HG02642 (cell line): Measurements from ENCODE around the gene PLAC9.
"Not testable (repeated sequence)": the region's sequence is repeated elsewhere in the genome, so short reads cannot be mapped to it uniquely, and the experiment has no call there.

ENCODE experiments used
- ATAC-seq: cut with Tn5 transposase; IDR thresholded peaks from one replicate; pipeline ENCODE4 v1.9.1; 2021; ENCODE audit warnings: mild to moderate bottlenecking; ENCODE audit not compliant: unreplicated experiment, poor library complexity

The PLAC9 gene

GRCh38 chr10:80137031-80137862, 4.7 kb downstream of the PLAC9 start:
- ATAC-seq, result no peak

GRCh38 chr10:80137920-80138319, 5.4 kb downstream of the PLAC9 start:
- no peak for ATAC-seq

GRCh38 chr10:80139265-80139664, 6.7 kb downstream of the PLAC9 start:
- no peak for ATAC-seq

- no peak for ATAC-seq
Observed at GRCh38 chr10:80140251-80140650, 7.7 kb downstream of the PLAC9 start.

- no peak for ATAC-seq
Observed at GRCh38 chr10:80141696-80142460, 9.3 kb downstream of the PLAC9 start.

- peak; percentile 70 for ATAC-seq
Observed at GRCh38 chr10:80144067-80144695, 11.7 kb downstream of the PLAC9 start.

- peak; percentile 37 for ATAC-seq
Observed at GRCh38 chr10:80144696-80145131, 12.2 kb downstream of the PLAC9 start.

- not testable (repeated sequence) for ATAC-seq
Observed at GRCh38 chr10:80145406-80146308, 13.1 kb downstream of the PLAC9 start.

- no peak for ATAC-seq
Observed at GRCh38 chr10:80146918-80147317, 14.4 kb downstream of the PLAC9 start.

GRCh38 chr10:80148166-80148805, 15.8 kb downstream of the PLAC9 start:
- no peak for ATAC-seq

GRCh38 chr10:80149123-80149522, 16.6 kb downstream of the PLAC9 start:
- ATAC-seq, result no peak

GRCh38 chr10:80150172-80150571, 17.6 kb downstream of the PLAC9 start:
- ATAC-seq, result no peak

- no peak for ATAC-seq
Observed at GRCh38 chr10:80152820-80153219, 20.3 kb downstream of the PLAC9 start.

- no peak for ATAC-seq
Observed at GRCh38 chr10:80153460-80153859, 20.9 kb downstream of the PLAC9 start.

GRCh38 chr10:80154626-80154977, 22.1 kb downstream of the PLAC9 start:
- no peak for ATAC-seq

GRCh38 chr10:80154978-80155695, 22.6 kb downstream of the PLAC9 start:
- no peak for ATAC-seq

GRCh38 chr10:80155696-80156215, 23.2 kb downstream of the PLAC9 start:
- no peak for ATAC-seq

- ATAC-seq, result no peak
Observed at GRCh38 chr10:80156216-80156615, 23.7 kb downstream of the PLAC9 start.

- ATAC-seq, result no peak
Observed at GRCh38 chr10:80157561-80157960, 25.0 kb downstream of the PLAC9 start.
